ENCODE data around the gene TPSB2.

DNA sequence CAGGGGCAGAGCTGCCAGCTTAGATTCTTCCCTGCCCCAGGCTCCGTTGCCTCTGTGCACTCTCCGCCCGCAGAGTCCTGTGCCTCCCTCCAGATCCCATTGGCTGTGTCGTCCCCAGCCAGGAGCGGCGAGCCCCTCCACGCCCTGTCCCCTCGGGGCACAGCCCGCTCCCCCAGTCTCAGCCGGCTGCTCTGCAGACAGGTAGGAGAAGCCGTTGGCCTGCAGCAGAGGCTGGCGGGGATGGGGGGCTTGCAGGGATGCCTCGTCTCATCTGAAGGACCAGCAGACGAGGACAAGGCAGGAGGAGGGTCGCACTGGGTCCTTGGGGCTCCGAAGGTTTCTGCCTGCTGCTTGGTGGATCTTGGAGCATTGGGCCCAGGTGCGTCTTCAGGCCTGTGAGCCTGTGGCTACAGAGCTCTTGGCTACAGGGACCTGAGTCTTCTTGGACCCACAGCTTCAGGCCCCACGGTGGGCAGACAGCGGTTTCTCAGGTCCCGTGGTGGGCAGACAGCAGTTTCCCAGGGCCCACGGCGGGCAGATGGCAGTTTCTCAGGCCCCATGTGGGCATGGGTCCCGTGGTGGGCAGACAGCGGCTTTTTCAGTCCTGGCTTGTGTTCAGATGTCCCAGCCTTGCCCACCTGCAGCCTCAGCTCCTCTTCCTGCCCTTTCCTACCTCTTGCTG, 10.9 kb downstream of the TPSB2 start:
- TF ChIP-seq POLR2A (IDR thresholded peaks at IDR 0.05; ENCODE audit: borderline replicate concordance, extremely low read depth, insufficient read depth, insufficient read length) = no peak
- no peak for TF ChIP-seq POLR2AphosphoS5 (IDR thresholded peaks at IDR 0.05; ENCODE audit: low read depth, low read length)
